Stimulated activated memory B cell treated with anti-CD40 and anti-IgM and Interleukin-4, amounts not matched to agents 10 μg/mL and 1 μg/mL and 100 μg/mL, for 72 hours (primary cell): ENCODE results near the gene PSENEN.
"Not testable (repeated sequence)": the region's sequence is repeated elsewhere in the genome, so short reads cannot be mapped to it uniquely, and the experiment has no call there.

ENCODE experiments used
- ATAC-seq: fragments of 150-1000 bp; cut with Tn5 transposase; 2 replicates; pipeline ENCODE4 v1.10.0; 2021
- H3K27ac Mint-ChIP-seq: one replicate; pipeline ENCODE4 v1.8.0; 2022; ENCODE audit warnings: mild to moderate bottlenecking, mixed read lengths
- H3K27me3 Mint-ChIP-seq: one replicate; pipeline ENCODE4 v1.8.0; 2022; ENCODE audit warnings: mixed read lengths
- H3K36me3 Mint-ChIP-seq: one replicate; pipeline ENCODE4 v1.8.0; 2022; ENCODE audit warnings: mixed read lengths
- H3K4me1 Mint-ChIP-seq: one replicate; pipeline ENCODE4 v1.8.0; 2022; ENCODE audit warnings: mixed read lengths
- H3K4me3 Mint-ChIP-seq: one replicate; pipeline ENCODE4 v1.8.0; 2022; ENCODE audit warnings: mild to moderate bottlenecking, moderate library complexity, mixed read lengths
- H3K9me3 Mint-ChIP-seq: one replicate; pipeline ENCODE4 v1.8.0; 2022; ENCODE audit warnings: mixed read lengths

The PSENEN gene

DNA sequence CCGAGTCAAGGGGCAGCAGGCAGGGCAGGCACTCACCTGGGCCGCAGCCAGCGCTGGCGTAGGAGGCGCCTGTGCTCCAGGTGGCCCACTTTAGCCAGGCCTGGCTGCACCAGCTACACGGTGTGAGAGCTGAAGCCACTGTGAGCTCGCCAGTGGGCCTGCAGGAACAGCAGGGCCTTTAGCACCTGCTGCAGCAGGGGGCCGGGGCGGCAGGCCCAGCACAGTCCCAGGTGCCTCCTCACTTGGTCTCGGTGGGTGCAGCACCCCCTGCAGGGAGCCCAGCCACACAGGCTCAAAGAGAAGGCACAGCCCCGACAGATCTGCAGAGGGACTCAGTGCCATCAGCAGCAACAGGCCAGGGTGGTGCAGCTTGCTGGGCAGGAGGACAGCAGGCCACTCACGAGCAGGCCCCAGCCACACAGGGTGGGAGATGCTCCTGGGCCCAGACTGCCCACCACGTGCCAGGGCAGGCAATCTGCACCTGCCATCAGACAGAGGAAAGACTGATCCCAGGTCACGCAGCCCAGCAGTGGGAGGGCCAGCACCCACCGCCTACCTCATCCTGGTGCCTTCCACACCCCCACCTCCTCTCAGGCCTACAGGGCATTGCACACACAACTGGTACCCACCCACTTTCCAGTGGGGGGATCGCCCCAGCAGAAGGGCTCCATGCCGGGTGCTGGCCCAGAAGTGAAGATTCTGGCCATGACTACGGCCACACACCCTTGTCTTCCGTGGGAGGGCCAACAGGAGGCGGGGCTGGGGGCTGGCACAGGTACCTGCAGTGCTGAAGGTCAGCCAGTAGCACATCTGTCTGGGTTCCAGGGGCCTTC, 45.7 kb downstream of the PSENEN start:
- H3K27me3 Mint-ChIP-seq: peaks cover 37% of the 10 kb centered on the region
- no peak overlapping the region for H3K27ac Mint-ChIP-seq
- no peak for ATAC-seq
- H3K4me3 Mint-ChIP-seq: no peak overlapping the region
- H3K9me3 Mint-ChIP-seq: no peaks in the 10 kb centered on the region
- H3K36me3 Mint-ChIP-seq: no peaks in the 10 kb centered on the region
- H3K4me1 Mint-ChIP-seq: no peaks in the 10 kb centered on the region

DNA sequence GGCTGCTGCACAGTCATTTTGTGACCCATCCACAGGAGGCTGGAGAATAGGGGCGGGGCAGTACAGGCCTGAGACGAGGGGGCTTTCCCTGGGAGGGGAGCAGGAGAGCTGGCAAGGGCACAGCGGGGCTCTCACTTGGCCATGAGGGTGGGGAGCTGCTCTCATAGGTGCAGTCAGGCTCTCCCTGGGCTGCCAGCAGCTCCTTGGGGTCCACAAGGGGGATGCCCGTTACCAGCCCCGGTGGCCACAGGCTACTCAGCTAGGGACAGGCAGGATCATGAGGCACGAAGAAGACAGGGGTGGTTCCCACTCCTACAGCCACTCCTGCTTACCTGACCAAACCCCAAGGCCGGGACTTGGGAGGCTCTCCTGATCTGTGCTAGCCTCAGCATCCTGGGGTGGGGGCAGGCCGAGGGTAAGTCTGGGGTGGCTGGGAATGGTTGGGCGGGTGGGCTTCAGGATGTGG, 46.4 kb downstream of the PSENEN start:
- ATAC-seq: no peak
- H3K4me3 Mint-ChIP-seq: no peak overlapping the region
- no peaks in the 10 kb centered on the region for H3K36me3 Mint-ChIP-seq
- no peaks in the 10 kb centered on the region for H3K9me3 Mint-ChIP-seq
- no peak overlapping the region for H3K27ac Mint-ChIP-seq
- H3K4me1 Mint-ChIP-seq: no peaks in the 10 kb centered on the region
- H3K27me3 Mint-ChIP-seq: peaks cover 43% of the 10 kb centered on the region

DNA sequence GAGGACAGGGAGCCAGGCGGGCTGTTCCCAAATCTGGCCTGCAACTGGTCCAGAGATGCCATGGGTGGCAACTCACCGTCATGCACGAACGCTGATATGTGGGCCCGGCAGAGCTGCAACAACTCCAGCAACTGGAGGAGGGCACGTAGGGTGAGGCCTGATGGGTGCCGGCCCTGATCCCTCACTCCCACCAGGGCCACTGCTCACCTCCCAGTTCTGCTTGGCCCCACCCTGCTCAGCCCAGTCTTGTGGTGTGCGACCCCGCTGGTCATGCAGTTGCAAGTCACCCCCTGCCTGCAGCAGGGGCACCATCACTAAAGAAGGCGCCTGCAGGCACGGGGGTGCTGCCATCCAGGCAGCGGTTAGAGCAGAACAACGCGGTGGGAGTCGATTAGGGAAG, 46.9 kb downstream of the PSENEN start:
- Mint-ChIP-seq H3K4me1 (no peaks in the 10 kb centered on the region), H3K4me3 (no peak overlapping the region), H3K27me3 (peaks cover 48% of the 10 kb centered on the region), H3K27ac (no peak overlapping the region), H3K9me3 (no peaks in the 10 kb centered on the region), H3K36me3 (no peaks in the 10 kb centered on the region)
- no peak for ATAC-seq

DNA sequence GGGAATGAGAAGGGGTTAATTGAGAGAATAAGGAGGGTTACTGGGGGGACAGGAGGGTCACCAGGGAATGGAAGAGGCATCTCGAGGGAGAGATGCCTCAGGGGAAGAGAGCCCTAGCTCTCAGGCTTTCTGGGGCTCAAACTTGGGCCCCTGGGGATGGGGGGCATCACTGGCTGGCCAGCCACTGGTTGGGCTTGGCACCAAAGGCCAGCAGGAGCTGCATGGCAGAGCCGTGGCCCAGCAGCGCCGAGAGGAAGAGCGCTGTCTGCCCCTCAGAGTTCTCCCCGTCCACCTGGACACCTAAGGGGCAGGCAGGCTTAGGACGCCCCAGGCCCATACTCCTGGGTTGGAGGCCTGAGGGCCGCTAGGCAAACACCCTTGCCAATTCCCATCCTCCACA, 47.4 kb downstream of the PSENEN start:
- no peak for ATAC-seq
- Mint-ChIP-seq H3K27ac (no peak overlapping the region), H3K36me3 (no peaks in the 10 kb centered on the region), H3K9me3 (no peaks in the 10 kb centered on the region), H3K27me3 (peaks cover 54% of the 10 kb centered on the region), H3K4me3 (no peak overlapping the region), H3K4me1 (no peaks in the 10 kb centered on the region)

DNA sequence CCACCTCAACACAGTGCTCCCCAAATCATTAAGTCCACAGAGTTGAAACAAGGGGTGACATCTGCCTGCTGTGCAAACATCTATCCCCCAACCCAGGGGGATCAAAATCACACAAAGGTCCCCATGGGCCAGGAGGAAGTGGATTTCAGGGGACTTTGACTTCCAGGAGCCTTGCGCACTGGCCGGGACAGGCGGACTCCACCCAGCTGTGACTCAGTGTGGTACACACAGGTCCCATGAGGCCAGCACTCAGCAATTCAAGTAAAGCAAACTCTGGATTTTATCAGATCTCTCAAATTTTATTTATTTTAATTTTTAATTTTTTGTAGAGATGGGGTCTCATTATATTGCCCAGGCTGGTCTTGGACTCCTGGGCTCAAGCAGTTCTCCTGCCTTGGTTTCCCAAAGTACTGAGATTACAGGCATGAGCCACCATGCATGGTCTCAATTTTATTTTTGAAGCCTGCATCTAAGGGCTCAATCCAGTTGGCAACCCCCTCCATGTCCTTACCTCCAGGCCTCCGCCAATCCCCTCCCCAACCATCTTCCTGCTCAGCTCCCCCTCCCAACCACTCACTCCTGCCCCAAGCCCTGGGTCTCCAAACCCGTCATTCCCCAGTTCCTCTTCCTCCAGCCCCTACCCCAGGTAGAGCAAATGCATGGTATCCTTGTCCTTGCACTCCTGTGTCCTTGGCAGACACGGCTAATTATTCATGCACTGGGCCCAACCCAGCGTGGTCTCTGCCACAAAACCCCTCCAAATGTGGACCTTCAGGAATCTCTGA, 48.1 kb downstream of the PSENEN start:
- Mint-ChIP-seq H3K27me3 (peaks cover 61% of the 10 kb centered on the region), H3K4me3 (no peak overlapping the region), H3K9me3 (no peaks in the 10 kb centered on the region), H3K4me1 (no peaks in the 10 kb centered on the region), H3K36me3 (no peaks in the 10 kb centered on the region), H3K27ac (no peak overlapping the region)
- ATAC-seq: no peak

DNA sequence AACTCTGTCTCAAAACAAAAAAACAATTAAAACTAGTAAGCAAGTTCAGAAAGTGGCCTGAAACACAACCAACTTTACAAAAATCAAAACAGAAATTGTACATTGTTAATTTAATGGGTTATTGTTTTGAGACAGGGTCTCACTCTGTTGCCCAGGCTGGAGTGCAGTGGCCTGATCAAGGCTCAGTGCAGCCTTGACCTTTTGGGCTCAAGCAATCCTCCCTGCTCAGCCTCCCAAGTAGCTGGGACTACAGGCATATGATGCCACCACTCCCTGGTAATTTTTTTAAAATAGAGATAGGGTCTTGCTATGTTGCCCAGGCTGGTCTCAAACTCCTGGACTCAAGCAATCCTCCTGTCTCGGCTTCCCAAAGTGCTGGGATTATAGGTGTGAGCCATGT, 50.1 kb downstream of the PSENEN start:
- H3K36me3 Mint-ChIP-seq, ATAC-seq, H3K27ac Mint-ChIP-seq, H3K4me3 Mint-ChIP-seq, H3K4me1 Mint-ChIP-seq, H3K9me3 Mint-ChIP-seq: not testable (repeated sequence)
- H3K27me3 Mint-ChIP-seq: peaks cover 77% of the 10 kb centered on the region
